ENCODE measurements around the gene COMMD10. TPM values are rescaled to one million over a fixed set of nuclear protein-coding genes. Genes with fewer than 3 reads are reported as not detected.

COMMD10 gene
- total and polyA plus RNA-seq, 2 of the 8 experiments (the other 6 are each of a cell fraction or from before 2014, with no cell fraction given) = 16.5 to 43.4 TPM

- FAIRE-seq = peak; percentile 78
- WGBS, 2 experiments (ENCODE audit: extremely low coverage in 1 of 2, insufficient coverage in 1 of 2, insufficient read length in 1 of 2, insufficient replicate concordance in 2 of 2, low coverage in 1 of 2, low lambda C conversion rate in 2 of 2, missing lambda C conversion rate in 1 of 2) = 82% methylated on average over 5 of the region's 5 CpGs; no CpG with 5 or more reads in 1 of the 2 experiments
Measured at GRCh38 chr5:116297296-116297814, 212.5 kb downstream of the COMMD10 start.

More at GRCh38 chr5:116297296-116297814, 212.5 kb downstream of the COMMD10 start:
- no peaks in the 10 kb centered on the region for H3K79me1 ChIP-seq (ENCODE audit: low read depth, low read length)
- H3K27me3 ChIP-seq (replicated peaks in 1 of 4; ENCODE audit: control insufficient read depth in 3 of 4, extremely low read depth in 1 of 4, insufficient read depth in 3 of 4, low read length in 3 of 4) = no peaks in the 10 kb centered on the region
- H3K4ac ChIP-seq (replicated peaks; ENCODE audit: insufficient read length, low read depth, low read length) = no peak overlapping the region
- no peak overlapping the region for H2BK15ac ChIP-seq (ENCODE audit: low read length)
- no peak overlapping the region for H3K4me3 ChIP-seq (ENCODE audit: extremely low read depth in 1 of 4, insufficient read depth in 2 of 4, low read depth in 3 of 4, low read length in 4 of 4)
- POLR2A ChIA-PET (ENCODE audit: partially characterized antibody) = no interaction called here
- no peak overlapping the region for H2AK5ac ChIP-seq (ENCODE audit: low read depth, low read length)
- H3K27ac ChIP-seq (ENCODE audit: low read depth, low read length) = no peak overlapping the region
- no peak overlapping the region for H4K91ac ChIP-seq (replicated peaks; ENCODE audit: insufficient read length, low read length)
- H3K36me3 ChIP-seq (ENCODE audit: control insufficient read depth in 2 of 4, insufficient read depth in 4 of 4, low read length in 3 of 4) = peaks cover 0 to 5% (median 0%) of the 10 kb centered on the region in 4 experiments; a peak in 2 of 8 replicates
- no peak overlapping the region for H4K8ac ChIP-seq (ENCODE audit: extremely low read depth, insufficient read depth, low read length)
- no peak overlapping the region for H2BK12ac ChIP-seq (ENCODE audit: low read depth, low read length)
- H2BK5ac ChIP-seq (ENCODE audit: low read depth, low read length) = no peak overlapping the region
- TF ChIP-seq RAD21 (IDR thresholded peaks at IDR 0.05 in 1 of 2, conservative IDR thresholded peaks at IDR 0.05 in 1 of 2; ENCODE audit: low read depth in 2 of 2, low read length in 2 of 2) (peak; percentile 49 to 50), CTCF (IDR thresholded peaks at IDR 0.05; ENCODE audit: control extremely low read depth in 1 of 3, insufficient read depth in 1 of 3, low read depth in 1 of 3, low read length in 3 of 3) (peak; percentile 25 to 50 (median 44); a peak in 3 of 4 replicates), SUZ12 (IDR thresholded peaks at IDR 0.05; ENCODE audit: low read length) (no peak)
- H2AFZ ChIP-seq (ENCODE audit: low read length) = no peak overlapping the region
- no peak overlapping the region for H3K18ac ChIP-seq (ENCODE audit: extremely low read depth, low read length)
- no peak overlapping the region for H2BK20ac ChIP-seq (ENCODE audit: low read length)
- CTCF ChIA-PET (ENCODE audit: partially characterized antibody) = interaction anchor here (0.9 to 6.4 kb wide), 6 partner anchors 8 to 160 kb away, joined by 3 to 39 read pairs (median 4); no protein-coding TSS in a partner anchor
- no peaks in the 10 kb centered on the region for H3K4me1 ChIP-seq (replicated peaks in 1 of 4; ENCODE audit: control insufficient read depth in 3 of 4, insufficient read depth in 4 of 4, low read length in 3 of 4)
- H3K9ac ChIP-seq (replicated peaks in 1 of 4; ENCODE audit: extremely low read depth in 1 of 4, low read depth in 3 of 4, low read length in 3 of 4) = no peak overlapping the region
- H3K23ac ChIP-seq (ENCODE audit: insufficient read length) = no peak overlapping the region
- H2BK120ac ChIP-seq (replicated peaks; ENCODE audit: low read depth, low read length) = no peak overlapping the region
- peaks cover 0 to 2% of the 10 kb centered on the region in 2 experiments; a peak in 1 of 4 replicates for H3K9me3 ChIP-seq (ENCODE audit: insufficient read depth in 2 of 2, low read depth in 1 of 2, low read length in 1 of 2)
- H4K5ac ChIP-seq (ENCODE audit: insufficient read length, low read depth, low read length) = no peak overlapping the region
- H3K79me2 ChIP-seq (ENCODE audit: control insufficient read depth in 1 of 2, insufficient read depth in 2 of 2, low read length in 2 of 2) = no peaks in the 10 kb centered on the region
- no peak overlapping the region for H3K4me2 ChIP-seq (ENCODE audit: insufficient read depth in 1 of 2, low read depth in 2 of 2, low read length in 2 of 2)
- DNase-seq (ENCODE audit: low read depth in 1 of 2, low spot score in 2 of 2) = no peak
- no peaks in the 10 kb centered on the region for H4K20me1 ChIP-seq (replicated peaks in 1 of 2; ENCODE audit: control insufficient read depth in 1 of 2, insufficient read depth in 2 of 2, low read length in 2 of 2)
- H3K14ac ChIP-seq (ENCODE audit: insufficient read length) = no peak overlapping the region
- H3K23me2 ChIP-seq (ENCODE audit: low read depth, low read length) = no peaks in the 10 kb centered on the region
- no peak overlapping the region for H3K56ac ChIP-seq (replicated peaks; ENCODE audit: insufficient read length, low read depth, low read length)

Measured in H1 (cell line).